ENCODE measurements around the gene AKR1C8. TPM values are rescaled to one million over a fixed set of nuclear protein-coding genes. Genes with fewer than 3 reads are reported as not detected.
"Not testable (repeated sequence)": the region's sequence is repeated elsewhere in the genome, so short reads cannot be mapped to it uniquely, and the experiment has no call there.

Gene AKR1C8
- total RNA-seq, 1 experiment from 2014 or later = not detected

GRCh38 chr10:5233324-5233723 is 48.4 kb upstream of the AKR1C8 start:
- Histone ChIP-seq H3K27me3 (ENCODE audit: insufficient read depth, low read length) (no peaks in the 10 kb centered on the region), H3K79me2 (ENCODE audit: insufficient read depth, low read length) (no peaks in the 10 kb centered on the region), H3K36me3 (ENCODE audit: control insufficient read depth in 1 of 2, insufficient read depth in 2 of 2, low read length in 2 of 2) (no peaks in the 10 kb centered on the region), H3K9ac (ENCODE audit: low read length) (no peak overlapping the region), H3K27ac (ENCODE audit: low read depth, low read length) (no peak overlapping the region), H3K4me3 (replicated peaks in 1 of 2; ENCODE audit: low read depth in 1 of 2, low read length in 2 of 2) (no peak overlapping the region), H2AFZ (ENCODE audit: low read depth, low read length, poor library complexity, severe bottlenecking) (no peak overlapping the region), H3K4me1 (ENCODE audit: control insufficient read depth in 1 of 2, insufficient read depth in 2 of 2, low read length in 2 of 2) (no peaks in the 10 kb centered on the region), H3K9me3 (ENCODE audit: control insufficient read depth in 1 of 2, insufficient read depth in 1 of 2, low read depth in 1 of 2, low read length in 2 of 2) (no peaks in the 10 kb centered on the region), H4K20me1 (ENCODE audit: insufficient read depth) (no peaks in the 10 kb centered on the region), H3K4me2 (ENCODE audit: low read length) (no peak overlapping the region), H3K9me2 (ENCODE audit: insufficient read depth) (no peaks in the 10 kb centered on the region)
- no peak for DNase-seq (ENCODE audit: low read depth, low spot score)
- POLR2A ChIA-PET = no interaction called here
- BruUV-seq (replicated peaks) = no TSS peak
- ATAC-seq = no peak
- intact Hi-C loops (cut with micrococcal nuclease) = no loop called here
- TF ChIP-seq ELF1 (IDR thresholded peaks at IDR 0.05; ENCODE audit: borderline replicate concordance, low read depth) (no peak), ZBTB33 (IDR thresholded peaks at IDR 0.05; ENCODE audit: extremely low read depth, insufficient replicate concordance, low read length) (no peak), EGR1 (IDR thresholded peaks at IDR 0.05; ENCODE audit: low read depth) (no peak), POLR2A (IDR thresholded peaks at IDR 0.05; ENCODE audit: borderline replicate concordance, extremely low read depth, insufficient read depth, insufficient read length) (no peak)
- CTCF ChIA-PET = no interaction called here
- RAD21 ChIA-PET (ENCODE audit: low non-redundant PET in 1 of 2, low total read pairs in 2 of 2, uncharacterized antibody in 2 of 2, unreplicated experiment in 2 of 2) = no interaction called here

GRCh38 chr10:5229019-5229418 is 44.1 kb upstream of the AKR1C8 start:
- Histone ChIP-seq H4K20me1 (ENCODE audit: insufficient read depth) (no peaks in the 10 kb centered on the region), H3K9me2 (ENCODE audit: insufficient read depth) (no peaks in the 10 kb centered on the region), H3K4me3 (replicated peaks in 1 of 2; ENCODE audit: low read depth in 1 of 2, low read length in 2 of 2) (no peak overlapping the region), H3K4me1 (ENCODE audit: control insufficient read depth in 1 of 2, insufficient read depth in 2 of 2, low read length in 2 of 2) (no peaks in the 10 kb centered on the region), H2AFZ (ENCODE audit: low read depth, low read length, poor library complexity, severe bottlenecking) (no peak overlapping the region), H3K4me2 (ENCODE audit: low read length) (no peak overlapping the region), H3K79me2 (ENCODE audit: insufficient read depth, low read length) (no peaks in the 10 kb centered on the region), H3K9me3 (ENCODE audit: control insufficient read depth in 1 of 2, insufficient read depth in 1 of 2, low read depth in 1 of 2, low read length in 2 of 2) (no peaks in the 10 kb centered on the region), H3K36me3 (ENCODE audit: control insufficient read depth in 1 of 2, insufficient read depth in 2 of 2, low read length in 2 of 2) (no peaks in the 10 kb centered on the region), H3K27ac (ENCODE audit: low read depth, low read length) (no peak overlapping the region), H3K27me3 (ENCODE audit: insufficient read depth, low read length) (no peaks in the 10 kb centered on the region), H3K9ac (ENCODE audit: low read length) (no peak overlapping the region)
- RAD21 ChIA-PET (ENCODE audit: low non-redundant PET in 1 of 2, low total read pairs in 2 of 2, uncharacterized antibody in 2 of 2, unreplicated experiment in 2 of 2) = no interaction called here
- BruUV-seq (replicated peaks) = no TSS peak
- ATAC-seq = no peak
- DNase-seq (ENCODE audit: low read depth, low spot score) = no peak
- POLR2A ChIA-PET = no interaction called here
- intact Hi-C loops (cut with micrococcal nuclease) = no loop called here
- no peak for TF ChIP-seq YY1 (IDR thresholded peaks at IDR 0.05; ENCODE audit: extremely low read depth, insufficient replicate concordance, low read depth, low read length)
- no peak for TF ChIP-seq POLR2AphosphoS5 (IDR thresholded peaks at IDR 0.05; ENCODE audit: low read depth, low read length)
- TF ChIP-seq SP1 (IDR thresholded peaks at IDR 0.05; ENCODE audit: low read depth) = no peak
- no peak for TF ChIP-seq SIN3A (IDR thresholded peaks at IDR 0.05; ENCODE audit: low read depth)
- no peak for TF ChIP-seq ELF1 (IDR thresholded peaks at IDR 0.05; ENCODE audit: borderline replicate concordance, low read depth)
- no peak for TF ChIP-seq CBX3 (IDR thresholded peaks at IDR 0.05; ENCODE audit: low read depth)
- no peak for TF ChIP-seq FOSL1 (IDR thresholded peaks at IDR 0.05; ENCODE audit: low read depth)
- TF ChIP-seq JUND (IDR thresholded peaks at IDR 0.05) = no peak
- no peak for TF ChIP-seq CEBPB (IDR thresholded peaks at IDR 0.05; ENCODE audit: low read depth)
- CTCF ChIA-PET = no interaction called here

- H3K4me1 ChIP-seq (ENCODE audit: control insufficient read depth in 1 of 2, insufficient read depth in 2 of 2, low read length in 2 of 2); H3K9me2 ChIP-seq (ENCODE audit: insufficient read depth); ATAC-seq; H3K36me3 ChIP-seq (ENCODE audit: control insufficient read depth in 1 of 2, insufficient read depth in 2 of 2, low read length in 2 of 2); CTCF ChIA-PET; POLR2A ChIA-PET; H4K20me1 ChIP-seq (ENCODE audit: insufficient read depth); RAD21 ChIA-PET (ENCODE audit: low non-redundant PET in 1 of 2, low total read pairs in 2 of 2, uncharacterized antibody in 2 of 2, unreplicated experiment in 2 of 2); DNase-seq (ENCODE audit: low read depth, low spot score); H3K9me3 ChIP-seq (ENCODE audit: control insufficient read depth in 1 of 2, insufficient read depth in 1 of 2, low read depth in 1 of 2, low read length in 2 of 2); H3K27me3 ChIP-seq (ENCODE audit: insufficient read depth, low read length); H3K4me2 ChIP-seq (ENCODE audit: low read length); H3K4me3 ChIP-seq (replicated peaks in 1 of 2; ENCODE audit: low read depth in 1 of 2, low read length in 2 of 2); intact Hi-C loops (cut with micrococcal nuclease); H3K79me2 ChIP-seq (ENCODE audit: insufficient read depth, low read length); H2AFZ ChIP-seq (ENCODE audit: low read depth, low read length, poor library complexity, severe bottlenecking); H3K27ac ChIP-seq (ENCODE audit: low read depth, low read length); BruUV-seq (replicated peaks); H3K9ac ChIP-seq (ENCODE audit: low read length): not testable (repeated sequence)
Measured at GRCh38 chr10:5222942-5223341, 38.0 kb upstream of the AKR1C8 start.

Measured in HCT116 (cell line).